Transverse colon (tissue), 4 donors: Measurements from ENCODE around the gene LYRM4.

Experiments
- CTCF ChIP-seq, 5 experiments: fragments of 200-600 bp in 3 of 5; fragments of 450-650 bp in 2 of 5; sonication (generic) in 3 of 5; IDR thresholded peaks; 1 replicate in 2 of 5; 2 replicates in 3 of 5; pipeline ENCODE4 v1.5.1; 2016 to 2017; ENCODE audit warnings: antibody characterized with exemption in 5 of 5, inconsistent platforms in 3 of 5, mild to moderate bottlenecking in 2 of 5, moderate library complexity in 1 of 5
- POLR2A ChIP-seq: fragments of 450-650 bp; IDR thresholded peaks from one replicate; pipeline ENCODE4 v1.6.1; 2016; ENCODE audit warnings: antibody characterized with exemption, mild to moderate bottlenecking, moderate library complexity
- POLR2AphosphoS5 ChIP-seq, 3 donors: sonication (generic); formaldehyde crosslinking; IDR thresholded peaks; one replicate each; pipeline ENCODE4 v1.6.1; 2016; ENCODE audit warnings: antibody characterized with exemption in 3 of 3

GRCh38 chr6:5084360-5084780, 176.4 kb downstream of the LYRM4 start:
- TF ChIP-seq CTCF (IDR thresholded peaks at IDR 0.05) (no peak), POLR2A (peak; percentile 16), POLR2AphosphoS5 (IDR thresholded peaks at IDR 0.05) (no peak)
